NCI-H2196 treated with DMSO at 0.1 percent for 48 hours (cell line): Measurements from ENCODE around the gene ZNF263.
A peak's percentile ranks its signal among the peaks of the same experiment; 100 is the strongest.
"Not testable (repeated sequence)": the region's sequence is repeated elsewhere in the genome, so short reads cannot be mapped to it uniquely, and the experiment has no call there.

ENCODE experiments used
- DNase-seq: peaks from one replicate; lab custom pipeline; 2025; ENCODE audit not compliant: unreplicated experiment; lab: John Stamatoyannopoulos, UW

Gene ZNF263

GRCh38 chr16:3266873-3267537 is 16.3 kb upstream of the ZNF263 start:
- DNase-seq = peak; percentile 4

- no peak for DNase-seq
These were observed 15.0 kb upstream of the ZNF263 start for GRCh38 chr16:3268294-3268693.

GRCh38 chr16:3270718-3271117 is 12.6 kb upstream of the ZNF263 start:
- not testable (repeated sequence) for DNase-seq

GRCh38 chr16:3271281-3271680 is 12.0 kb upstream of the ZNF263 start:
- DNase-seq = not testable (repeated sequence)

- DNase-seq = no peak
These were observed 8.8 kb upstream of the ZNF263 start for GRCh38 chr16:3274490-3274889.

GRCh38 chr16:3274947-3275346 is 8.3 kb upstream of the ZNF263 start:
- DNase-seq = no peak

- no peak for DNase-seq
These were observed 6.6 kb upstream of the ZNF263 start for GRCh38 chr16:3276679-3277078.

GRCh38 chr16:3281222-3281820 is 2.0 kb upstream of the ZNF263 start:
- no peak for DNase-seq

- DNase-seq = no peak
These were observed 1.1 kb upstream of the ZNF263 start for GRCh38 chr16:3282103-3282729.

GRCh38 chr16:3283543-3284447 is 504 bp downstream of the ZNF263 start:
- no peak for DNase-seq

- no peak for DNase-seq
These were observed 1.8 kb downstream of the ZNF263 start for GRCh38 chr16:3285131-3285530.

GRCh38 chr16:3289998-3290673 is 6.8 kb downstream of the ZNF263 start:
- DNase-seq = no peak

GRCh38 chr16:3292604-3293003 is 9.3 kb downstream of the ZNF263 start:
- no peak for DNase-seq

- DNase-seq = no peak
These were observed 11.9 kb downstream of the ZNF263 start for GRCh38 chr16:3295209-3295608.

- no peak for DNase-seq
These were observed 12.5 kb downstream of the ZNF263 start for GRCh38 chr16:3295783-3296182.

GRCh38 chr16:3304370-3304769 is 21.1 kb downstream of the ZNF263 start:
- DNase-seq = no peak

GRCh38 chr16:3305109-3306068 is 22.1 kb downstream of the ZNF263 start, which contains the start of the genes TIGD7 and ZNF75A:
Gene TIGD7 (minus strand): TSS chr16:3305430. CDS start chr16:3300614, 4,816 bp downstream.
Gene ZNF75A (plus strand): TSS chr16:3305497. CDS start chr16:3308429, 2,932 bp downstream.
- DNase-seq = peak; percentile 88

GRCh38 chr16:3306078-3306477 is 22.8 kb downstream of the ZNF263 start:
- no peak for DNase-seq

- no peak for DNase-seq
These were observed 28.2 kb downstream of the ZNF263 start for GRCh38 chr16:3311496-3311895.
